IPS DF 19.7 (cell line): ENCODE measurements around the gene STPG2.

Experiments used
- DNase-seq: peaks from one replicate; pipeline ENCODE4 v3.0.0-alpha.2; 2013; ENCODE audit warnings: low read depth, low spot score

Gene STPG2

GRCh38 chr4:97819294-97819693 is 324.0 kb downstream of the STPG2 start:
- DNase-seq = no peak

- DNase-seq = no peak
These were observed 330.5 kb downstream of the STPG2 start for GRCh38 chr4:97812768-97813167.

- no peak for DNase-seq
These were observed 356.9 kb downstream of the STPG2 start for GRCh38 chr4:97786306-97786920.

- no peak for DNase-seq
These were observed 365.1 kb downstream of the STPG2 start for GRCh38 chr4:97778174-97778573.

- DNase-seq = no peak
These were observed 368.8 kb downstream of the STPG2 start for GRCh38 chr4:97774347-97774989.

GRCh38 chr4:97770222-97770621 is 373.1 kb downstream of the STPG2 start:
- no peak for DNase-seq

GRCh38 chr4:97762115-97762512 is 381.2 kb downstream of the STPG2 start:
- no peak for DNase-seq

- DNase-seq = no peak
These were observed 381.7 kb downstream of the STPG2 start for GRCh38 chr4:97761445-97762114.

- DNase-seq = no peak
These were observed 383.5 kb downstream of the STPG2 start for GRCh38 chr4:97759785-97760184.

GRCh38 chr4:97752599-97752998 is 390.7 kb downstream of the STPG2 start:
- no peak for DNase-seq

- DNase-seq = no peak
These were observed 395.3 kb downstream of the STPG2 start for GRCh38 chr4:97747945-97748344.

GRCh38 chr4:97720869-97721432 is 422.3 kb downstream of the STPG2 start:
- no peak for DNase-seq

GRCh38 chr4:97691111-97691605 is 452.1 kb downstream of the STPG2 start:
- no peak for DNase-seq

GRCh38 chr4:97670703-97671269 is 472.5 kb downstream of the STPG2 start:
- no peak for DNase-seq

GRCh38 chr4:97665553-97665952 is 477.7 kb downstream of the STPG2 start:
- DNase-seq = no peak

- DNase-seq = no peak
These were observed 478.5 kb downstream of the STPG2 start for GRCh38 chr4:97664741-97665140.

GRCh38 chr4:97662133-97662532 is 481.1 kb downstream of the STPG2 start:
- DNase-seq = no peak

GRCh38 chr4:97656044-97656720 is 487.1 kb downstream of the STPG2 start:
- no peak for DNase-seq

- no peak for DNase-seq
These were observed 489.6 kb downstream of the STPG2 start for GRCh38 chr4:97653701-97654100.

GRCh38 chr4:97646997-97647396 is 496.3 kb downstream of the STPG2 start:
- DNase-seq = no peak

GRCh38 chr4:97645071-97645821 is 498.0 kb downstream of the STPG2 start:
- no peak for DNase-seq
